Ramos (cell line): ENCODE results near the gene ABTB2.

Experiments
- in situ Hi-C: fragments of 300-500 bp; cut with MboI; formaldehyde crosslinking; loops from one replicate; pipeline ENCODE4 v1.14.3; 2022; ENCODE audit warnings: low sequenced_read_pairs; ENCODE audit not compliant: unreplicated experiment

Gene ABTB2

GRCh38 chr11:34105079-34105956, 252.5 kb downstream of the ABTB2 start, which contains the start of gene NAT10:
NAT10 (plus strand) TSS chr11:34105629; CDS start chr11:34108226, 2,597 bp downstream.
- in situ Hi-C loops = no loop called here

GRCh38 chr11:34104680-34105078, 253.1 kb downstream of the ABTB2 start:
- in situ Hi-C loops = no loop called here
